ENCODE measurements around the gene MZT2B.
A peak's percentile ranks its signal among the peaks of the same experiment; 100 is the strongest.
"Not testable (repeated sequence)": the region's sequence is repeated elsewhere in the genome, so short reads cannot be mapped to it uniquely, and the experiment has no call there.

Gene MZT2B

GRCh38 chr2:130165293-130166016, 16.6 kb upstream of the MZT2B start:
- H3K4me3 ChIP-seq (ENCODE audit: low read depth, low read length) = no peak overlapping the region
- TF ChIP-seq, protein P1, sequence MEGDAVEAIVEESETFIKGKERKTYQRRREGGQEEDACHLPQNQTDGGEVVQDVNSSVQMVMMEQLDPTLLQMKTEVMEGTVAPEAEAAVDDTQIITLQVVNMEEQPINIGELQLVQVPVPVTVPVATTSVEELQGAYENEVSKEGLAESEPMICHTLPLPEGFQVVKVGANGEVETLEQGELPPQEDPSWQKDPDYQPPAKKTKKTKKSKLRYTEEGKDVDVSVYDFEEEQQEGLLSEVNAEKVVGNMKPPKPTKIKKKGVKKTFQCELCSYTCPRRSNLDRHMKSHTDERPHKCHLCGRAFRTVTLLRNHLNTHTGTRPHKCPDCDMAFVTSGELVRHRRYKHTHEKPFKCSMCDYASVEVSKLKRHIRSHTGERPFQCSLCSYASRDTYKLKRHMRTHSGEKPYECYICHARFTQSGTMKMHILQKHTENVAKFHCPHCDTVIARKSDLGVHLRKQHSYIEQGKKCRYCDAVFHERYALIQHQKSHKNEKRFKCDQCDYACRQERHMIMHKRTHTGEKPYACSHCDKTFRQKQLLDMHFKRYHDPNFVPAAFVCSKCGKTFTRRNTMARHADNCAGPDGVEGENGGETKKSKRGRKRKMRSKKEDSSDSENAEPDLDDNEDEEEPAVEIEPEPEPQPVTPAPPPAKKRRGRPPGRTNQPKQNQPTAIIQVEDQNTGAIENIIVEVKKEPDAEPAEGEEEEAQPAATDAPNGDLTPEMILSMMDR (IDR thresholded peaks at IDR 0.05; ENCODE audit: borderline replicate concordance, insufficient read depth, low read depth, low read length) = no peak

GRCh38 chr2:130166611-130167010, 15.5 kb upstream of the MZT2B start:
- H3K4me3 ChIP-seq (ENCODE audit: low read depth, low read length) = not testable (repeated sequence)

DNA sequence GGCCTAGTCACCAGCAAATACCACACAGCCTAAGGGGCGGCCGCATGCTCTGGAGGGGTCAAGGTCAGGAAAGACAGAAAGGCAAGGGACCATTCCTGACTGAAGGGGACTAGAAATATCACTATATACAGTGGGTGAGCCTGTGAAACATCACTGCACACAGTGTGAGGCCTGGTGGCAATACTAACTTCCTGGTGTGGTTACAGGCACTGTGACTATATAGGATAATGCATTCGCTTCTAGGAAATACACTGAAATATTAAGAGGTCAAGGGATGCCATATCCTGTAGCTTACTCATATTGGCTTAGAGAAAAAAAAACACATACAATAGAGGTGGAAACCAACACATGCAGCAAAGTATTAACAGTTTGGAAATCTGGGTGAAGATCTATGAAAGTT, 12.9 kb upstream of the MZT2B start:
- H3K4me3 ChIP-seq (ENCODE audit: low read depth, low read length) = not testable (repeated sequence)

DNA sequence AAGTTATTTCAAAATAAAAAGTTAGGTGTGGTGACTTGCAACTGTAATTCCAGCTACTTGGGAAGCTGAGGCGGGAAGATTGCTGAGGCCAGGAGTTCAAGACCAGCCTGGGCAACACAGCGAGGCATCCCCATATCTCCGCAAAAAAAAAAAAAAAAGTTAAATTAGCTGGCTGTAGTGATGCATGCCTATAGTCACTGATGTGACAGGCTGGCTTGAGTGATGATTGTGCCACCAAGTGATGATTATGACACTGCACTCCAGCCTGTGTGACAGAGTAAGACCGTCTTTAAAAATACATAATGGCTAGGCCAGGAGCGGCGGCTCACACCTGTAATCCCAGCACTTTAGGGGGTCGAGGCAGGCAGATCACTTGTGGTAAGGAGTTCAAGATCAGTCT, 12.2 kb upstream of the MZT2B start:
- TF ChIP-seq, protein P1 (IDR thresholded peaks at IDR 0.05; ENCODE audit: borderline replicate concordance, insufficient read depth, low read depth, low read length) = no peak
- no peak overlapping the region for H3K4me3 ChIP-seq (ENCODE audit: low read depth, low read length)

DNA sequence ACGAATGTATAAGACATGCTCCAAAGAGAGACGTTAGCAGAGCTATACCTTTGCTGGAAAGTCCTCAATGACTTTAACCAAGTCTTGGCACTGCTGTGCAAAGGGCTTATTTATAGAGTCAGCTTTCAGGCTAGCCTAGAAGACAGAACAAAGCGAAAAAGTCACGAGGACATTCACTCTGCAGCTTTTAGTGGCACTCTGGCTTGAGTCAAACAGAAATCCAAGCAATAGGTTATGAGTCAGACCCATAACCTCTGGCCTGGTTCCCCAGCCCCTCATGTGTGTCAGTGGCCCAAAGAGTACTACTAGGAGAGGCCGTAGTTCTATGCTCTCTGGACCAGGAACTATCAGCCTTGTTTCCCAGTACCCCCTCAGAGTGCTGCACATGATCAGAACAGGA, 7.2 kb upstream of the MZT2B start:
- H3K4me3 ChIP-seq (ENCODE audit: low read depth, low read length) = not testable (repeated sequence)

DNA sequence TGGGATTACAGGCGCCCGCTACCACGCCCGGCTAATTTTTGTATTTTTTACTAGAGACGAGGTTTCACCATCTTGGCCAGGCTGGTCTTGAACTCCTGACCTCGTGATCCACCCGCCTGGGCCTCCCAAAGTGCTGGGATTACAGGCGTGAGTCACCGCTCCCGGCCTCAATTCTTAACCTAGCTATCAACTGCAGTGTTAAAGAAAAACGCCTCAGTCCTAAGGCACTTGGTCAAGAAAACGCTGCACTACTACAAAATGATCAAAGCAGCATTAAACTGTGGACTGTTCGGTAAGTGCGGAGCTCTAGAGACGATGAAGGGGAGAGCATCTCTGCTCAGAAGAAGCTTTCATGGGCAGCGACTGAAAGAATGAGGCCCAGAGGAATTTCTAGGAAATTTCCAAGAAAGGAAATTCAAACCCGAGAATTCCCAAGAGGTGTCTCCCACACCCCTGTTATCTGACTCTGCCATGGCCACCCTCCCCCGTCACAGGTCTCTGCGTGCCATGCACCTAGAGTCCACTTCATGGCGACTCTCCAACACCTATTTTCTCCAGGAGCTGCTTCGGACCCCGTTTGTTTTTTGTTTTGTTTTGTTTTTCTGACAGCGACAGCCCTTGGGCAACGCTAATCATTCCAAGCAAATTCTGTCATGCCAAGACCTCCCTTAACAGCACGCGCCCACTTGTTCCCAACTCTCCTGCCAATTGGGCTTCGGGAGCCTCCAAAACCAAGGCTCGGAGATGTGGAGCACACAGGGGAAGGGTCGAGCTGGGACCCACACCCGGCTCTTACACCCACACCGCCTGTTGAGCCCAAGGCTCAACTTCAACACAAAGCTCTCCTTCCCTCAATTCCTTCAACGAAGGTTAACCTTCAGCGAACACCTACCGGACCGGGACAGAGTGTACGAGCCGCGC, 1.4 kb upstream of the MZT2B start:
- peak overlapping the region; percentile 78 for H3K4me3 ChIP-seq (ENCODE audit: low read depth, low read length)

- TF ChIP-seq, protein P1 (IDR thresholded peaks at IDR 0.05; ENCODE audit: borderline replicate concordance, insufficient read depth, low read depth, low read length) = no peak
- H3K4me3 ChIP-seq (ENCODE audit: low read depth, low read length) = peak within 1 kb of the TSS; percentile 78
These were observed 660 bp upstream of the MZT2B start, which contains the start of gene SMPD4 for GRCh38 chr2:130181325-130181879. SMPD4 (minus strand) TSS chr2:130181602; CDS start chr2:130176592, 5,010 bp downstream.

GRCh38 chr2:130182826-130183511, 907 bp downstream of the MZT2B start:
- peak overlapping the region; percentile 67 for H3K4me3 ChIP-seq (ENCODE audit: low read depth, low read length)

GRCh38 chr2:130183512-130184373, 1.7 kb downstream of the MZT2B start:
- peak overlapping the region; percentile 67 for H3K4me3 ChIP-seq (ENCODE audit: low read depth, low read length)
- TF ChIP-seq, protein P1 (IDR thresholded peaks at IDR 0.05; ENCODE audit: borderline replicate concordance, insufficient read depth, low read depth, low read length) = no peak
